Measurements from ENCODE around the gene FPR3.

DNA sequence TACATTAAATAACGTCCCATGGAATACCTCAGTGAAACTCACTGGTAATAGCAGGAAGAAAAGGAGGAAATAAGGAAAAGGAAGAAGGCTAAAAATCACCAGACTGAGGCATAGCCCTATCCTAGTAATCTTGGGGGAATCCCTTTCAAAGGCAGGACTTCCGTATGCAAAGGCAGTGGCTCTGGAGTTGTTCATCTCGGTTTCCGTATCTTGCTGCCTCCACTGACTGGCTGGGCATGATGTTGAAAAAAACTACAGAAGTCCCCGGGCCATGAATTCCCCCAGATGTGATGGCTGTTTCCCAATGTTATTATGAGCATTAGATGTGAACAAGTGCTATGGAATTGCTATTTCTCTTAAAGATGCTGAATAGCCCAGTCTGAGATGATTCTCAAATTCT is 28.5 kb upstream of the FPR3 start:
- TF ChIP-seq, protein P1, sequence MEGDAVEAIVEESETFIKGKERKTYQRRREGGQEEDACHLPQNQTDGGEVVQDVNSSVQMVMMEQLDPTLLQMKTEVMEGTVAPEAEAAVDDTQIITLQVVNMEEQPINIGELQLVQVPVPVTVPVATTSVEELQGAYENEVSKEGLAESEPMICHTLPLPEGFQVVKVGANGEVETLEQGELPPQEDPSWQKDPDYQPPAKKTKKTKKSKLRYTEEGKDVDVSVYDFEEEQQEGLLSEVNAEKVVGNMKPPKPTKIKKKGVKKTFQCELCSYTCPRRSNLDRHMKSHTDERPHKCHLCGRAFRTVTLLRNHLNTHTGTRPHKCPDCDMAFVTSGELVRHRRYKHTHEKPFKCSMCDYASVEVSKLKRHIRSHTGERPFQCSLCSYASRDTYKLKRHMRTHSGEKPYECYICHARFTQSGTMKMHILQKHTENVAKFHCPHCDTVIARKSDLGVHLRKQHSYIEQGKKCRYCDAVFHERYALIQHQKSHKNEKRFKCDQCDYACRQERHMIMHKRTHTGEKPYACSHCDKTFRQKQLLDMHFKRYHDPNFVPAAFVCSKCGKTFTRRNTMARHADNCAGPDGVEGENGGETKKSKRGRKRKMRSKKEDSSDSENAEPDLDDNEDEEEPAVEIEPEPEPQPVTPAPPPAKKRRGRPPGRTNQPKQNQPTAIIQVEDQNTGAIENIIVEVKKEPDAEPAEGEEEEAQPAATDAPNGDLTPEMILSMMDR (IDR thresholded peaks at IDR 0.05) = no peak
- TF ChIP-seq POLR2A (IDR thresholded peaks at IDR 0.05) = no peak

Measured in adrenal gland (tissue), 5 donors.